Neural cell (in vitro differentiated cells): Measurements from ENCODE around the gene EPOP. TPM values are rescaled to one million over a fixed set of nuclear protein-coding genes. Genes with fewer than 3 reads are reported as not detected.

ENCODE experiments used
- polyA plus RNA-seq: library from polyadenylated mRNA; depleted of rRNA; stranded (reverse); fragments of >200 nt; gene quantifications from 2 replicates; pipeline ENCODE4 v1.2.3, GENCODE V29; 2014
- small RNA-seq, 3 experiments: library from RNA; depleted of rRNA; stranded (forward); fragments of <200 nt; gene quantifications; one replicate each; pipeline ENCODE3, GENCODE V24; 2012

EPOP gene
- polyA plus RNA-seq, 1 donor from 2014 or later, result 1.1 TPM

Small RNA genes within 50 kb of the gene (small RNA-seq; reads per million reads assigned to genes)
- gene MIR4726, result 0 to 4.1 (median 1.8) reads per million in 3 experiments
- 0 to 0.39 (median 0.10) reads per million in 3 experiments for gene MIR4734

Other genes starting within 250 kb of the EPOP start
- 1.6 and 2.1 TPM in 2 replicates for gene ARHGAP23, start 246.5 kb downstream of the EPOP start, polyA plus RNA-seq
- gene SRCIN1, start 69.0 kb downstream of the EPOP start, polyA plus RNA-seq, result 18.0 and 22.8 TPM in 2 replicates
- 19.7 and 26.0 TPM in 2 replicates for gene MLLT6, start 30.3 kb upstream of the EPOP start, polyA plus RNA-seq
- gene CISD3, start 55.4 kb upstream of the EPOP start, polyA plus RNA-seq, result 0.48 and 1.2 TPM in 2 replicates
- gene PCGF2, start 73.4 kb upstream of the EPOP start, polyA plus RNA-seq, result 10.7 and 11.7 TPM in 2 replicates
- 300 and 338 TPM in 2 replicates for gene PSMB3, start 77.8 kb upstream of the EPOP start, polyA plus RNA-seq
- 164 and 187 TPM in 2 replicates for gene PIP4K2B, start 124.6 kb upstream of the EPOP start, polyA plus RNA-seq
- 15.4 and 18.4 TPM in 2 replicates for gene CWC25, start 150.4 kb upstream of the EPOP start, polyA plus RNA-seq
- gene RPL23, start 178.8 kb upstream of the EPOP start, polyA plus RNA-seq, result 1,212 and 1,333 TPM in 2 replicates
- 56.3 and 60.0 TPM in 2 replicates for gene LASP1, start 195.1 kb upstream of the EPOP start, polyA plus RNA-seq